ENCODE measurements around the gene CDH12. TPM values are rescaled to one million over a fixed set of nuclear protein-coding genes. Genes with fewer than 3 reads are reported as not detected.

Gene CDH12
- total RNA-seq, 1 experiment from 2014 or later: not detected

GRCh38 chr5:21823588-21823987, 1029.6 kb downstream of the CDH12 start:
- Histone ChIP-seq H2AK5ac (ENCODE audit: insufficient read length, low read length) (no peak overlapping the region), H2BK15ac (ENCODE audit: low read depth, low read length) (no peak overlapping the region), H2BK20ac (ENCODE audit: low read depth, low read length, poor library complexity, severe bottlenecking) (no peak overlapping the region), H2AFZ (ENCODE audit: low read length) (no peak overlapping the region), H4K91ac (ENCODE audit: insufficient read length, low read depth, low read length) (no peak overlapping the region), H3K27me3 (ENCODE audit: insufficient read depth, low read length) (no peaks in the 10 kb centered on the region), H3K79me1 (ENCODE audit: insufficient read depth, low read depth, low read length, poor library complexity, severe bottlenecking) (no peaks in the 10 kb centered on the region), H3K9me3 (ENCODE audit: control insufficient read depth, low read depth, low read length) (no peaks in the 10 kb centered on the region), H2BK120ac (ENCODE audit: low read depth, low read length, poor library complexity, severe bottlenecking) (no peak overlapping the region), H3K18ac (ENCODE audit: insufficient read length, low read depth, low read length) (no peak overlapping the region), H4K5ac (ENCODE audit: insufficient read length, low read depth, low read length) (no peak overlapping the region), H2BK12ac (ENCODE audit: insufficient read length, low read depth, low read length) (no peak overlapping the region), H3K56ac (ENCODE audit: insufficient read length, low read depth, low read length) (no peak overlapping the region), H3K14ac (ENCODE audit: insufficient read depth, low read length) (no peak overlapping the region), H3K9ac (ENCODE audit: extremely low read depth, insufficient read length, low read length) (no peak overlapping the region), H3T11ph (ENCODE audit: low read length) (no peak overlapping the region), H2BK5ac (ENCODE audit: insufficient read length, low read length) (no peak overlapping the region), H3K4me1 (ENCODE audit: insufficient read depth, low read length) (no peaks in the 10 kb centered on the region), H4K20me1 (ENCODE audit: control insufficient read depth, insufficient read depth, insufficient read length) (no peaks in the 10 kb centered on the region), H3K4ac (ENCODE audit: low read depth, low read length) (no peak overlapping the region), H3K79me2 (ENCODE audit: insufficient read depth, low read length) (no peaks in the 10 kb centered on the region), H3K23me2 (ENCODE audit: insufficient read length, low read depth, low read length, poor library complexity, severe bottlenecking) (no peaks in the 10 kb centered on the region), H4K8ac (replicated peaks; ENCODE audit: insufficient read length, low read depth, low read length) (no peak overlapping the region), H3K4me2 (ENCODE audit: insufficient read depth, insufficient read length, low read length) (no peak overlapping the region), H3K27ac (ENCODE audit: insufficient read length, low read depth, low read length) (no peak overlapping the region), H3K23ac (ENCODE audit: insufficient read length, low read depth, low read length) (no peak overlapping the region)
- TF ChIP-seq CTCF (conservative IDR thresholded peaks at IDR 0.05): no peak
- WGBS (ENCODE audit: extremely low coverage, insufficient read length, low lambda C conversion rate): no CpG with 5 or more reads among the region's 1 CpG
- H3K36me3 Mint-ChIP-seq (ENCODE audit: insufficient read depth in 1 of 3, low read depth in 3 of 3): no peaks in the 10 kb centered on the region
- H3K4me3 Mint-ChIP-seq: no peak overlapping the region
- no peaks in the 10 kb centered on the region; the same call in 1 of the 2 replicates for H3K27me3 Mint-ChIP-seq (ENCODE audit: low read depth)
- no peak overlapping the region for H3K27ac Mint-ChIP-seq
- DNase-seq: no peak
- no peaks in the 10 kb centered on the region for H3K9me3 Mint-ChIP-seq
- H3K4me1 Mint-ChIP-seq: no peaks in the 10 kb centered on the region
